ACHN (cell line): ENCODE results near the gene NTRK1.
A peak's percentile ranks its signal among the peaks of the same experiment; 100 is the strongest.
"Not testable (repeated sequence)": the region's sequence is repeated elsewhere in the genome, so short reads cannot be mapped to it uniquely, and the experiment has no call there.

Source experiments
- DNase-seq: peaks from one replicate; pipeline ENCODE4 v3.0.0-alpha.2; 2015
- in situ Hi-C: cut with HindIII; loops from 2 replicates; pipeline ENCODE4 v1.10.0; 2017; ENCODE audit warnings: low sequenced_read_pairs, low pct_ligation_motif_present, low pct_unique_long_range_greater_than_20kb

NTRK1 gene

GRCh38 chr1:156920233-156921052 is 59.8 kb downstream of the NTRK1 start, which contains the start of gene LRRC71:
Gene LRRC71, plus strand, starts transcription at chr1:156920632. Its CDS starts 172 bp downstream, at chr1:156920804.
- in situ Hi-C loops = no loop called here
- DNase-seq = peak; percentile 86

GRCh38 chr1:156921053-156921529 is 60.4 kb downstream of the NTRK1 start:
- DNase-seq = no peak
- in situ Hi-C loops = no loop called here

GRCh38 chr1:156922986-156923669 is 62.5 kb downstream of the NTRK1 start:
- in situ Hi-C loops = no loop called here
- no peak for DNase-seq

DNA sequence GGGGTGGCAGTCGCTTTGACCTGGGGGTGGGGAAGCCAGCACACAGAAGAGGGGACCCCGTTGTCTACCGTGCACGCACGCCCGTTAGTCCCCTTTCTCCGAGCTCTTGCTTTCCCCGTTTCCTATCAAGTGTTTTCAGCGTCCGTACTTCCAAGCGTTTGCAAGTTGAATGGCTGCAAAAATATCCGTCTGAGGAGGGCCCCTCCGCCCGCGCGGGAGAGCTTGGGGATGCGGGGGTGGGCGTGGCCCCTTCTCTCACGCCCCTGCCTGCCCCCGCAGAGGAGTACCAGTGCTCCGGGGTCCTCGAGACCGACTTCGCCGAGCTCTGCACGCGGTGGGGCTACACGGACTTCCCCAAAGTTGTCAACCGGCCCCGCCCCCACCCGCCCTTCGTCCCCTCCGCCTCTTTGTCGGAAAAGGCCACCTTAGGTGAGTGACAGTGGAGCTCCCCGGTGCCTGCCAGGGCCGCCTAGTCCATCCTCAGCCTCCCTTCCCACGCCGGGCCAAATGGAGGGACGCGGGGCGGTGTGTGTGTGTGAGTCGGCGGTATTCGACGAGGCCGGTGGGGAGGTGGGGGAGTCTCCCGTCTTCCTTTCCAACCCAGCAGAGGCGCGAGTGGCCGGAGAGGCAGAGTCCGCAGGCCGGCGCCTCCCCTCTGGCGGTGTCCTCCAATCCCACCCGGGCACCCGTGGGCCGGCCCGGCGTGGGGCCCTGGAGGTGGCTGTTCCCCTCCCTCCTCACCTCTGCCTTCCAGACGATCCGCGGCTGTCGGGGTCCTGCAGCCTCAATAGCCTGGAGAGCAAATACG is 63.2 kb downstream of the NTRK1 start:
- in situ Hi-C loops = no loop called here
- DNase-seq = no peak

DNA sequence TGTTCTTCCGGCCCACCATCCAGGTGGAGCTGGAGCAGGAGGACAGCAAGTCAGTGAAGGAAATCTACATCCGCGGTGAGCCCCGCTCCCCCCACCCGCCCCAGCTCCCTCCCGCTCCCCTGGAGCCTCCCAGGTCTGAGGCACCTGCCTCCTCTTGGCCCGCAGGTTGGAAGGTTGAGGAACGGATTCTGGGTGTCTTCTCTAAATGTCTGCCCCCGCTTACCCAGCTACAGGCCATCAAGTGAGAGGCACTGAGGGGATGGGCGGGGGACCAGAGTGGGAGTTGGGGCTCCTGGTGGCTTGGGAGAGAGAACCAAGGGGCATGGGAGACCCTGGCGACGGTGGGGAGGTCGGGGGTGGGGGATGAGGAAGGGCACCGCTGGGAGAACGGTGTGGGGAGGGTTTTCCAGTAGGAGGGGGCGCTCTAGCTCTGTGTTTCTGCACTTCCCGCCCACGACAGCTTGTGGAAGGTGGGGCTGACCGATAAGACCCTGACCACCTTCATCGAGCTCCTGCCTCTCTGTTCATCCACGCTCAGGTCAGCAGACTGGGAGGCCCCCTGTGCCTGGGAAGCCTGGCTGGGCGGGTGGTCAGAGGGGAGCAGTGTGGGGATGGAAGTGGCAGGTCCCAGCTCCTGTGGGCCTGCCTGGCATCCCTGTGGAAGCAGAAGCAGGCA is 64.0 kb downstream of the NTRK1 start:
- in situ Hi-C loops = no loop called here
- DNase-seq = no peak

DNA sequence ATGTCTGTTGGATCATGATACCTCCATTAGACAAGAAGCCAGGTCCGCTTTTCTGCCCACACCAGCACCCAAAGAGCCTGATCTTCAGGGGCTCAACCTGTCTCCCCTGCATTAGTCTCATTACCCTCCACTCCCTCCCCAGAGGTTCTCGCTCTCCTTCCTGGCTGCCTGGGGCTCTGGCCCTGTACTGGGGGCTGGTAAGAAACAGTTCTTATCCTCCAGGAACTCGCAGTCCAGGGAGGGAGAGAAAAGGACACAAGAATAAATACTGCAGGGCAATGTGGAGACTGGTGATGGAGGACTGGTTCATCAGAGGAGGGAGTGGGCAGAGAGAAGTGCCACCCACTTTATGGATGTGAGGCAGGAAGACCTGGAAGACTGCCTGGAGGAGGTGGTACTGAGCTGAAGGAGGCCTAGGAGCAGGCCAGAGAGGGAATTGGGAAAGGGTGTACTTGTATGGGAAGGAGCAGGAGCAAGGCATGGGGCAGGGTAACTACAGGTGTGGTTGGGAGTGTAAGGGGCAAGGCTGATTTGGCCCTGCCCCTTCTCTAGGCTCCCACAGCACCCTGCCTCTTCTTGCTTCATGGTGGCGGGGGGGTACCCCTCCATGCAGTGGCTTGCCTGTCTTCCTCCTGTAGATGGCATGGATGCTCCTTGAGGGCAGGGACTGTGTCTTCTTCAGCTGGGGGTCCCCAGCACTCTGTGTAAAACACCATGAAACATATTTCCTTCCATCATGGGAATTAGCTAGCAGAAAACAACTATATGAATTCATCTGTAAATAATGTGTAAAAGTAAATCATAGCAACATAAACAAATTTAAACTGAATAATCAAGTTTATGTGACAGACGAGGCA is 64.7 kb downstream of the NTRK1 start:
- DNase-seq = no peak
- in situ Hi-C loops = no loop called here

- peak; percentile 62 for DNase-seq
- in situ Hi-C loops = no loop called here
Measured at GRCh38 chr1:156926175-156926574, 65.5 kb downstream of the NTRK1 start.

DNA sequence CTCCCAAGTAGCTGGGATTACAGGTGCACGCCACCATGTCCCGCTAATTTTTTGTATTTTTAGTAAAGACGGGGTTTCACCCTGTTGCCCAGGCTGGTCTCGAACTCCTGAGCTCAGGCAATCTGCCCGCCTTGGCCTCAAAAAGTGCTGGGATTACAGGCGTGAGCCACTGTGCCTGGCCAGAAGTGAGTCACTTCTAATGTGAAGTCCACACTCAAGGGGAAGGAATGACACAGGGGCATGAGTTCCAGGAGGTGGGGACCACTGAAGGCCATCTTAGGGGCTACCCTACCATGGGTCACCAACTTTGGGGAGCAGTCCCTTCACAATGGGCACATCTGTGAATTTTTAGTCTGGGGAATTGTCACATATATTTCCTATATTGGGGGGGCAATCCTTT is 66.0 kb downstream of the NTRK1 start:
- in situ Hi-C loops, DNase-seq: not testable (repeated sequence)

- DNase-seq = peak; percentile 87
Measured at GRCh38 chr1:156927215-156928042, 66.8 kb downstream of the NTRK1 start.

DNA sequence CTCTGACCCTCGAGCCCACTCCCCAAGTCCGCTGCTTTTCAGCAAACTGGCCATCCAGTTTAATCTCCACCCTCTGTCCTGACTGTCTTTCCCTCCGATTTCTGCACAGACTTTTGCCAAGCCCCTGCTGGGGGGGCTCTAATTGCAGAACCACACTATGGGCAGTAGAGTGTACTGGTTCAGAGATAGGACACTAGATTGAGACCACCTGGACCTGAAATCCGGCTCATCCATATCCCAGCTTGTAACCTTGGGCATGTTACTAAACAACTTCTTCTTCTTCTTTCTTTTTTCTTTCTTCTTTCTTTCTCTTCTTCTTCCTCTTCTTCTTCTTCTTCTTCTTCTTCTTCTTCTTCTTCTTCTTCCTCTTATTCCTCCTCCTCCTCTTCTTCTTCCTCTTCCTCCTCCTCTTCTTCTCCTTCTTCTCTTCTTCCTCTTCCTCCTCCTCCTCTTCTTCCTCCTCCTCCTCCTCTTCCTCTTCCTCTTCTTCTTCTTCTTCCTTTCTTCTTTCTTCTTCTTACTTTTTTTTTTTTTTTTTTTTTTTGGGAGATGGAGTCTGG is 67.5 kb downstream of the NTRK1 start:
- no peak for DNase-seq
- in situ Hi-C loops = no loop called here

More at GRCh38 chr1:156927215-156928042, 66.8 kb downstream of the NTRK1 start:
- in situ Hi-C loops = no loop called here

DNA sequence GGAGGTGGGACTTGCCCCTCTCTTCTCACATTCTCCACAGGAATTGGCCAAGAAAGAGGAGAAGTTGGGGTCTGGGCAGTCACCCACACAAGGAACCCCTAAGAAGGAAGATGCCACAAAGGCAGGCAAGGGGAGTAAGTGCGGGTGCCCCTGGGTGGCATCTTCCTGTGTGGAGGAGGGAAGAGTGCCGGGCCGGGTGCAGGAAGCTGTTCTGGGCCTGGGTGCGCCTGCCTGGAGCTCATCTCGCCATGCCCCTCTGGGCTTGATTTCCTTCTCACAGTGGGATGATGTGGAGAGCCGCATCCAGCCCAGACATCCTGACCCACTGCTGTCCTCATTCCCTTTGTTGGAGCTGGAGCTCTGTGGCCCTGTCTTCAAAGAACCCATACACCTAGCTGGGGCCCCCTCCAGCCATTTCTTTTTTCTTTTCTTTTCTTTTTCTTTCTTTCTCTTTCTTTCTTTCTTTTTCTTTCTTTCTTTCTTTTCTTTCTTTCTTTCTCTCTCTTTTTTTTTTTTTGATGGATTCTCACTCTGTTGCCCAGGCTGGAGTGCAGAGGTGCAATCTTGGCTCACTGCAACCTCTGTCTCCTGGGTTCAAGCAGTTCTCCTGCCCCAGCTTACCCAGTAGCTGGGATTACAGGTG is 69.1 kb downstream of the NTRK1 start:
- no peak for DNase-seq
- in situ Hi-C loops = no loop called here

- no peak for DNase-seq
- in situ Hi-C loops = no loop called here
Measured at GRCh38 chr1:156930483-156930882, 69.8 kb downstream of the NTRK1 start.
